SK-N-SH (cell line): Measurements from ENCODE around the gene PCDHGA1. TPM values are rescaled to one million over a fixed set of nuclear protein-coding genes. Genes with fewer than 3 reads are reported as not detected.
"Not testable (repeated sequence)": the region's sequence is repeated elsewhere in the genome, so short reads cannot be mapped to it uniquely, and the experiment has no call there.

Source experiments
- CTCF ChIA-PET: fragments of 300-600, 350-600 bp; formaldehyde crosslinking; extraction: SDS; loops from one replicate; lab custom pipeline; 2021; lab: Yijun Ruan, JAX
- POLR2A ChIA-PET: fragments of 350-600 bp; sonication (Branson Sonifier 250); formaldehyde crosslinking; extraction: SDS; loops from one replicate; lab custom pipeline; 2020; ENCODE audit warnings: antibody characterized with exemption, inconsistent platforms; lab: Yijun Ruan, JAX
- DNase-seq: peaks from one replicate; pipeline ENCODE4 v3.0.0; 2012
- H2AFZ ChIP-seq: fragments of 200-600 bp; sonication (generic); 2 replicates; pipeline ENCODE4 v1.8.1; 2016; ENCODE audit warnings: antibody characterized with exemption, mild to moderate bottlenecking, low read depth
- H3F3A ChIP-seq: fragments of 200-600 bp; sonication (generic); replicated peaks from 2 replicates; pipeline ENCODE3; 2016; ENCODE audit warnings: antibody characterized with exemption, mild to moderate bottlenecking; ENCODE audit not compliant: insufficient read depth
- H3K27ac ChIP-seq, 2 experiments: fragments of 200-500 bp in 1 of 2; fragments of 200-600 bp in 1 of 2; sonication (Bioruptor generic) in 1 of 2; sonication (generic), shearing (Covaris generic) in 1 of 2; 2 replicates each; pipeline versions ENCODE4 v1.5.1 to v1.6.1; 2014 to 2016; ENCODE audit warnings: low read depth in 2 of 2, inconsistent platforms in 1 of 2, low read length in 1 of 2, mild to moderate bottlenecking in 1 of 2, mixed read lengths in 1 of 2
- H3K27me3 ChIP-seq: fragments of 200-600 bp; sonication (generic), shearing (Covaris generic); 2 replicates; pipeline ENCODE4 v1.6.1; 2016; ENCODE audit warnings: mixed run types; ENCODE audit not compliant: insufficient read depth
- H3K36me3 ChIP-seq, 2 experiments: fragments of 200-500 bp in 1 of 2; fragments of 200-600 bp in 1 of 2; sonication (Bioruptor generic) in 1 of 2; sonication (generic) in 1 of 2; replicated peaks in 1 of 2; 2 replicates each; pipeline versions ENCODE3 to v1.5.1; 2014 to 2016; ENCODE audit warnings: low read length in 1 of 2, mild to moderate bottlenecking in 1 of 2; ENCODE audit not compliant: insufficient read depth in 2 of 2, control insufficient read depth in 1 of 2
- H3K4me1 ChIP-seq, 2 experiments: fragments of 200-500 bp in 1 of 2; fragments of 200-600 bp in 1 of 2; sonication (Bioruptor generic) in 1 of 2; sonication (generic), shearing (Covaris generic) in 1 of 2; 2 replicates each; pipeline versions ENCODE4 v1.5.1 to v1.6.1; 2014 to 2016; ENCODE audit warnings: low read depth in 1 of 2, low read length in 1 of 2, mixed run types in 1 of 2; ENCODE audit not compliant: insufficient read depth in 2 of 2, control insufficient read depth in 1 of 2
- H3K4me2 ChIP-seq: fragments of 200-600 bp; sonication (generic), shearing (Covaris generic); 2 replicates; pipeline ENCODE4 v1.6.1; 2017; ENCODE audit warnings: mixed run types
- H3K4me3 ChIP-seq, 2 experiments: fragments of 200-500 bp in 1 of 2; fragments of 200-600 bp in 1 of 2; sonication (Bioruptor generic) in 1 of 2; sonication (generic), shearing (Covaris generic) in 1 of 2; 2 replicates each; pipeline versions ENCODE4 v1.5.1 to v1.8.1; 2014 to 2016; ENCODE audit warnings: low read depth in 2 of 2, inconsistent platforms in 1 of 2, low read length in 1 of 2, mild to moderate bottlenecking in 1 of 2, mixed read lengths in 1 of 2, moderate library complexity in 1 of 2
- H3K79me2 ChIP-seq: fragments of 200-600 bp; sonication (generic); 2 replicates; pipeline ENCODE4 v1.8.1; 2017; ENCODE audit warnings: mild to moderate bottlenecking; ENCODE audit not compliant: insufficient read depth
- H3K9ac ChIP-seq: fragments of 200-600 bp; sonication (generic); 2 replicates; pipeline ENCODE4 v1.6.1; 2017; ENCODE audit warnings: mixed run types
- H3K9me2 ChIP-seq: fragments of 200-600 bp; sonication (generic); 2 replicates; pipeline ENCODE4 v1.6.1; 2017; ENCODE audit warnings: mixed run types
- H3K9me3 ChIP-seq: fragments of 200-600 bp; sonication (generic); 2 replicates; pipeline ENCODE4 v1.6.1; 2017; ENCODE audit warnings: mixed run types, mild to moderate bottlenecking, moderate library complexity
- H4K20me1 ChIP-seq: fragments of 200-600 bp; sonication (generic); 2 replicates; pipeline ENCODE4 v1.6.1; 2017; ENCODE audit warnings: mild to moderate bottlenecking, mixed run types; ENCODE audit not compliant: insufficient read depth
- CHD2 ChIP-seq: fragments of 150-350 bp; IDR thresholded peaks from 2 replicates; pipeline ENCODE4 v1.6.1; 2018; ENCODE audit warnings: low read length; ENCODE audit not compliant: partially characterized antibody
- CTCF ChIP-seq: fragments of 200-600 bp; sonication (generic); IDR thresholded peaks from 2 replicates; pipeline ENCODE4 v1.6.1; 2017; ENCODE audit warnings: antibody characterized with exemption, mild to moderate bottlenecking, moderate library complexity
- ELF1 ChIP-seq: IDR thresholded peaks from 2 replicates; pipeline ENCODE4 v1.4.0; 2012
- EZH2phosphoT487 ChIP-seq: fragments of 200-600 bp; sonication (generic); IDR thresholded peaks from 2 replicates; pipeline ENCODE4 v1.6.1; 2017; ENCODE audit warnings: low read depth, mixed run types, mild to moderate bottlenecking, antibody characterized with exemption, moderate library complexity, borderline replicate concordance
- FOXJ3 ChIP-seq: sonication (generic); formaldehyde crosslinking; IDR thresholded peaks from 2 replicates; pipeline ENCODE4 v1.5.1; 2020; ENCODE audit warnings: mild to moderate bottlenecking, missing genetic modification reagents
- FOXM1 ChIP-seq: IDR thresholded peaks from 2 replicates; pipeline ENCODE4 v1.4.0; 2012; ENCODE audit warnings: low read depth, mild to moderate bottlenecking
- GATA2 ChIP-seq: sonication (generic); formaldehyde crosslinking; IDR thresholded peaks from 2 replicates; pipeline ENCODE4 v1.5.0; 2020; ENCODE audit warnings: mild to moderate bottlenecking, missing genetic modification reagents
- IRF3 ChIP-seq: fragments of 150-350 bp; IDR thresholded peaks from 2 replicates; pipeline ENCODE4 v1.6.1; 2016; ENCODE audit warnings: mild to moderate bottlenecking, low read depth, low read length
- MEF2A ChIP-seq: IDR thresholded peaks from 2 replicates; pipeline ENCODE4 v1.4.0; 2012; ENCODE audit warnings: low read depth, borderline replicate concordance
- MXI1 ChIP-seq: IDR thresholded peaks from 2 replicates; pipeline ENCODE4 v1.6.1; 2012; ENCODE audit warnings: mild to moderate bottlenecking, low read depth, low read length, improper control_type of control experiment
- PBX3 ChIP-seq: IDR thresholded peaks from 2 replicates; pipeline ENCODE4; 2012
- RAD21 ChIP-seq: IDR thresholded peaks from 2 replicates; pipeline ENCODE4 v1.6.1; 2012; ENCODE audit warnings: mild to moderate bottlenecking, low read length
- RCOR1 ChIP-seq: fragments of 150-350 bp; IDR thresholded peaks from 2 replicates; pipeline ENCODE4 v1.6.1; 2017; ENCODE audit warnings: antibody characterized with exemption, low read length
- RXRA ChIP-seq: IDR thresholded peaks from 2 replicates; pipeline ENCODE4 v1.4.0; 2012; ENCODE audit warnings: low read depth, mild to moderate bottlenecking, borderline replicate concordance
- SIN3A ChIP-seq: IDR thresholded peaks from 2 replicates; pipeline ENCODE4 v1.6.1; 2012; ENCODE audit warnings: low read depth, mild to moderate bottlenecking, low read length, moderate library complexity, borderline replicate concordance
- TCF12 ChIP-seq: IDR thresholded peaks from 2 replicates; pipeline ENCODE4 v1.4.0; 2012
- WGBS: methylation state at CpG from one replicate; pipeline ENCODE4 v1.1.6; 2017; ENCODE audit warnings: low lambda C conversion rate; 5-methylcytosine and 5-hydroxymethylcytosine counted together
- polyA plus RNA-seq, 3 experiments: library from polyadenylated mRNA; depleted of rRNA; stranded (reverse); fragments of >200 nt; gene quantifications; 2 replicates each; pipeline ENCODE4 v1.2.3, GENCODE V29; 2012
- TF ChIP-seq, protein P1 (sequence below): IDR thresholded peaks from 2 replicates; pipeline ENCODE4 v1.4.0; 2012; ENCODE audit warnings: low read depth
- TF ChIP-seq, protein P2 (sequence below): fragments of 150-350 bp; IDR thresholded peaks from 2 replicates; pipeline ENCODE4 v1.6.1; 2017; ENCODE audit warnings: antibody characterized with exemption, low read length, low read depth, borderline replicate concordance

PCDHGA1 gene
- polyA plus RNA-seq, 1 of the 3 experiments (the other 2 are of a cell fraction) = 1.2 TPM

GRCh38 chr5:141375444-141376155 lies 45.3 kb downstream of the PCDHGA1 start:
- H3K4me1 ChIP-seq, H3K27me3 ChIP-seq, H2AFZ ChIP-seq, H3K9ac ChIP-seq, H3K79me2 ChIP-seq, H4K20me1 ChIP-seq, H3K9me2 ChIP-seq, POLR2A ChIA-PET, H3K9me3 ChIP-seq, H3K4me2 ChIP-seq, H3F3A ChIP-seq, DNase-seq, H3K27ac ChIP-seq, H3K4me3 ChIP-seq: not testable (repeated sequence)
- peaks cover 0 to 14% of the 10 kb centered on the region in 2 experiments for H3K36me3 ChIP-seq
- CTCF ChIA-PET = interaction anchor here (1.5 to 1.8 kb wide), 3 partner anchors 152 to 192 kb away, joined by 3 to 8 read pairs (median 6); partner anchors contain the start of gene PCDHB14
- WGBS = 72% methylated on average over 9 of the region's 48 CpGs
- TF ChIP-seq CTCF = 0 out of 2 replicates have a peak, but pooled peaks have one; percentile 7

DNA sequence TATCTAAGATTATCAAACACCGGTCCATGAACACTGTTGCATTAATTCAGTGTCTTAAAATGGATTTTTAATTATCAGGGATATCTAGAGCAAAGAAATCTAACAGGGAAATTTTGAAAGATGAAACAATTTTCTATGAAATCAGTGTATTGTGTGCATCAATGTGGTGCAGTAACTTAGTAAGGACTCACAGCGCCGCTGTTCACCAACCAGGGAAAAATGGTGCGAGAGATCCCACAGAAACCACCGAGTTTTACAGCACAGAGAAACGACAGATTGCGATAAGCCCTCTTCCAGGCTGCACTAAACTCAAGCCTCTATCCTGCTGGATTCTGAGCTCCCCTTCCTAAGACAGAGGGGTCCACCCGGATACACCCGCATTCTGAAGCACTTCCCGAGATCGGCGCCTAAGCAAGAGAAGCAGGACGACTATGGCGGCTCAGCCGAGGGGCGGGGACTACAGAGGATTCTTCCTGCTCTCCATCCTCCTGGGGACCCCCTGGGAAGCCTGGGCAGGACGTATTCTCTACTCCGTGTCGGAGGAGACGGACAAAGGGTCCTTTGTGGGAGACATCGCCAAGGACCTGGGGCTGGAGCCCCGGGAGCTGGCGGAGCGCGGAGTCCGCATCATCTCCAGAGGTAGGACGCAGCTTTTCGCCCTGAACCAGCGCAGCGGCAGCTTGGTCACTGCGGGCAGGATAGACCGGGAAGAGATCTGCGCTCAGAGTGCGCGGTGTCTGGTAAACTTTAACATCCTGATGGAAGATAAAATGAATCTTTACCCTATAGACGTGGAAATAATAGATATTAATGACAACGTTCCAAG lies 52.4 kb downstream of the PCDHGA1 start, which contains the start of gene PCDHGA7:
TSS of gene PCDHGA7 (plus strand) at position 274 of the 826 bp plus-strand sequence. CDS start at position 432, 158 bp downstream.
- Histone ChIP-seq H3K79me2 (0 out of 2 replicates have a peak, but pooled peaks cover 5% of the 10 kb centered on the region), H2AFZ (peak within 1 kb of the TSS; percentile 76), H3K27me3 (no peaks in the 10 kb centered on the region), H3F3A (no peaks in the 10 kb centered on the region), H3K4me1 (no peaks in the 10 kb centered on the region; a peak in 1 of 4 replicates), H3K4me2 (peak within 1 kb of the TSS; percentile 58), H3K36me3 (peaks cover 0 to 4% of the 10 kb centered on the region in 2 experiments), H3K9me2 (no peaks in the 10 kb centered on the region), H3K27ac (peak within 1 kb of the TSS; percentile 55 to 83), H3K9ac (peak within 1 kb of the TSS; percentile 74), H4K20me1 (no peaks in the 10 kb centered on the region), H3K9me3 (no peaks in the 10 kb centered on the region), H3K4me3 (peak within 1 kb of the TSS; percentile 53 to 62)
- peak; percentile 70 for DNase-seq
- 30% methylated on average over 36 of the region's 37 CpGs for WGBS
- ChIA-PET CTCF (interaction anchor here (1.0 to 2.2 kb wide), 14 partner anchors 11 to 261 kb away, joined by 3 to 16 read pairs (median 4); partner anchors contain the start of genes PCDHB14 and PCDHB4), POLR2A (interaction anchor here (1.2 to 1.5 kb wide), 3 partner anchors 62 to 178 kb away, joined by 3 to 6 read pairs (median 4); partner anchors contain the start of gene TAF7)
- TF ChIP-seq GATA2 (CRISPR knock-in tag) = no peak
- no peak for TF ChIP-seq MXI1
- TF ChIP-seq, protein P1, sequence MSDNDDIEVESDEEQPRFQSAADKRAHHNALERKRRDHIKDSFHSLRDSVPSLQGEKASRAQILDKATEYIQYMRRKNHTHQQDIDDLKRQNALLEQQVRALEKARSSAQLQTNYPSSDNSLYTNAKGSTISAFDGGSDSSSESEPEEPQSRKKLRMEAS = no peak
- no peak for TF ChIP-seq FOXM1
- no peak for TF ChIP-seq IRF3
- TF ChIP-seq, protein P2, sequence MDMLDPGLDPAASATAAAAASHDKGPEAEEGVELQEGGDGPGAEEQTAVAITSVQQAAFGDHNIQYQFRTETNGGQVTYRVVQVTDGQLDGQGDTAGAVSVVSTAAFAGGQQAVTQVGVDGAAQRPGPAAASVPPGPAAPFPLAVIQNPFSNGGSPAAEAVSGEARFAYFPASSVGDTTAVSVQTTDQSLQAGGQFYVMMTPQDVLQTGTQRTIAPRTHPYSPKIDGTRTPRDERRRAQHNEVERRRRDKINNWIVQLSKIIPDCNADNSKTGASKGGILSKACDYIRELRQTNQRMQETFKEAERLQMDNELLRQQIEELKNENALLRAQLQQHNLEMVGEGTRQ = no peak
- TF ChIP-seq RAD21 = peak; percentile 83
- TF ChIP-seq FOXJ3 = no peak
- no peak for TF ChIP-seq CHD2
- TF ChIP-seq RCOR1 = no peak
- TF ChIP-seq SIN3A = no peak
- TF ChIP-seq TCF12 = no peak
- TF ChIP-seq MEF2A = no peak
- no peak for TF ChIP-seq RXRA
- TF ChIP-seq EZH2phosphoT487 = no peak
- no peak for TF ChIP-seq ELF1
- TF ChIP-seq PBX3 = no peak
